VCaP (cell line): ENCODE data around the gene OR2L13.
"Not testable (repeated sequence)": the region's sequence is repeated elsewhere in the genome, so short reads cannot be mapped to it uniquely, and the experiment has no call there.

Experiments
- H3K27ac ChIP-seq: fragments of 450-650 bp; 2 replicates; pipeline ENCODE4 v1.5.1; 2017
- TF ChIP-seq, protein P1 (sequence below): fragments of 450-650 bp; conservative IDR thresholded peaks from 2 replicates; pipeline ENCODE4 v1.5.1; 2017; ENCODE audit warnings: mild to moderate bottlenecking, moderate library complexity

The OR2L13 gene

DNA sequence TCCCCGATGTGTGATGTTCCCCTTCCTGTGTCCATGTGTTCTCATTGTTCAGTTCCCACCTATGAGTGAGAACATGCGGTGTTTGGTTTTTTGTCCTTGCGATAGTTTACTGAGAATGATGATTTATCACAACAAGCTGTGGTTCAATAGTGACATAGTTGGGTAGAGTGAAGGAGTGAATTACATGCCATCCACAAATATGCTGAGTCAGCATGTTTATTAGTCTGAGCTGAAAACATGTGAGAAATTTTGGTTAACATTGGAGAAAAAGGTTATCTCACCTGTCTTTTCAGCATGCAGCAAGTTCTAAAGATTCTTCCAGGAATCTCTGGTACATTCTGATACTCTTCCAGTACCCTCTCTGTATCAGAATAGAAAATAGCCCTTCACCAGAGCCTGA, 29.4 kb upstream of the OR2L13 start:
- H3K27ac ChIP-seq = no peak overlapping the region
- TF ChIP-seq, protein P1, sequence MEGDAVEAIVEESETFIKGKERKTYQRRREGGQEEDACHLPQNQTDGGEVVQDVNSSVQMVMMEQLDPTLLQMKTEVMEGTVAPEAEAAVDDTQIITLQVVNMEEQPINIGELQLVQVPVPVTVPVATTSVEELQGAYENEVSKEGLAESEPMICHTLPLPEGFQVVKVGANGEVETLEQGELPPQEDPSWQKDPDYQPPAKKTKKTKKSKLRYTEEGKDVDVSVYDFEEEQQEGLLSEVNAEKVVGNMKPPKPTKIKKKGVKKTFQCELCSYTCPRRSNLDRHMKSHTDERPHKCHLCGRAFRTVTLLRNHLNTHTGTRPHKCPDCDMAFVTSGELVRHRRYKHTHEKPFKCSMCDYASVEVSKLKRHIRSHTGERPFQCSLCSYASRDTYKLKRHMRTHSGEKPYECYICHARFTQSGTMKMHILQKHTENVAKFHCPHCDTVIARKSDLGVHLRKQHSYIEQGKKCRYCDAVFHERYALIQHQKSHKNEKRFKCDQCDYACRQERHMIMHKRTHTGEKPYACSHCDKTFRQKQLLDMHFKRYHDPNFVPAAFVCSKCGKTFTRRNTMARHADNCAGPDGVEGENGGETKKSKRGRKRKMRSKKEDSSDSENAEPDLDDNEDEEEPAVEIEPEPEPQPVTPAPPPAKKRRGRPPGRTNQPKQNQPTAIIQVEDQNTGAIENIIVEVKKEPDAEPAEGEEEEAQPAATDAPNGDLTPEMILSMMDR = no peak

DNA sequence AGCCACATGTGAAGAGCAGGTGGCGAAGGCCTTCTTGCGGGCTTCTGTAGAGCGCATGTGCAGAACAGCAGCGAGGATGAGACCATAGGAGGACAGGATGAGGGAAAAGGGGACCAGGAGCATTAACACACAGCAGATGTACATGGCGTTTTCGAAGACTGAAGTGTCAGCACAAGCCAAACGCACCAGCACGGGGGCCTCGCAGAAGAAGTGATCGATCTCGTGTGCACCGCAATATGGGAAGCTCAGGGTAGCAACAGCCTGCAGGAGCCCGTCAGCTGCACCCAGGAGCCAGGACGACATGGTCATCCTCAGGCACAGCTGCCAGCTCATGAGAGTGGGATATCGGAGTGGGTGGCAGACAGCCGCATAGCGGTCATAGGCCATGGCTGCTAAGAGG, 11.1 kb upstream of the OR2L13 start:
- H3K27ac ChIP-seq = not testable (repeated sequence)

DNA sequence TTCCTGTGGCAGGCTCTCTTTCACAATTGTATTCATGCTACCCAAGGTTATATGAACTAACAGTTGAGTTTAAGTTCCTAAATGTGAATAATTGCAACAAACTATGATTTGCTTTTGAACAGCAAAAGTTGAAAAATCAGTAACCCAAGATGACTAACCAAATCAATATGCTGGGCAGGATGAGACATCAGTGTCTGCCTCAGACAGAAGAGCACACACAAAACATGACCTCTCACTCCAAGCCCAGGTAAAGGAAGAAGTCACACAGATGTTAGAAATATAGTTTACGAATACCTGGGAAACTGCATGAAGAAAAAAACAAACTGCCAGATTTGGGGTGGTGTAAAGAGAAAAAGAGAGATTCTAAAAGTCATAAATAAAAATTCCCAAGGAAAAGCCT, 3.5 kb downstream of the OR2L13 start:
- no peak overlapping the region for H3K27ac ChIP-seq
- TF ChIP-seq, protein P1 = no peak

DNA sequence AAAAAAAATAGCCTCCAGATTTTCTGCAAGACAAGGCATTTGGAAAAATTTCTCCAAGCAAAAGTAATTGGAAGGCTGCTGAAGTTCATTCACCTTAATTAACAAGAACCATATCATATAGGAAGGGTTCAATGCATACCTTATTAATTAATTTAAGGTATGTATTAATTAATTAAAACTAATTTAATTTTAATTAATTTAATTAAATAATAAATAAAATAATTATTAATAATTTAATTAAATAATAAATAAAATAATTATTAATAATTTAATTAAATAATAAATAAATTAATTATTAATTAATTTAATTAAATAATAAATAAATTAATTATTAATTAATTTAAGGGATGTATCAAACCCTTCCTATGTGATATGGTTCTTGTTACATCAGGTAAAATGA, 7.9 kb downstream of the OR2L13 start:
- H3K27ac ChIP-seq = no peak overlapping the region
- TF ChIP-seq, protein P1 = no peak

DNA sequence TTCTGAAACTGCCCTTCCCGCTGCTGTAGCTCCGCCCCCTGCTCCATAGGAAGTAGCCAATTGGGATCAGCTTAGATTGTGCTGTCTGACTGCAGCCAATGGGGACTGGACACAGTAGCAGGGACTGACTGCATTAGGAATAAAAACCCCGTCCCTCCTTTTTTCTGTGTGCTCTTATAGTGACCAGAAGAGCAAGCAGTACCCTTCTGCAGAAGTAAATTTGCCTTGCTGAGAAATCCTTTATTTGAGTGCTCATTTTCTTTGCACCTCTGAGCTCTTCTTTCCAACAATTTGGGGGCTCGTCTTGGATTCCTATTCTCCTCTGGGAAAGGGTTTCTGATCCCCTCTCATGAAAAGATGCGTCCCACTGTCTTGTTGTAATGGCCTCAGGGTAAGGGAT, 16.2 kb downstream of the OR2L13 start:
- H3K27ac ChIP-seq = no peak overlapping the region
- TF ChIP-seq, protein P1 = no peak

DNA sequence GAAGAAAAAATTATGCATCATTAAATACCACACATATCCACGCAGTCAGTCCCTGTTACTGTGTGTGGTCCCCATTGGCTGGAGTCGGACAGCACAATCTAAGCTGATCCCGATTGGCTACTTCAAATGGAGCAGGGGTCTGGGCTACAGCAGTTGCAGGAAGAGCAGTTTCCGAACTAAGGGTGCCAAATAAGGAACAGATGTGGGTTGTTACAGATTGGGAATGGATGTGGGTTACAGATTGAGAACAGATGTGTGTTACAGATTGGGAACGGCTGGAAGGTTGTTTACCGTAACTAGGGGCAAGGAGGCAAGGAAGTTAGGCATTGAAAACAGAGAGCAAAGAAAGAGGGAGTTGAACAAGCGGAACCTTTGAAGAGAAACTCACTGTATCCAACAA, 19.9 kb downstream of the OR2L13 start:
- TF ChIP-seq, protein P1 = no peak
- no peak overlapping the region for H3K27ac ChIP-seq

DNA sequence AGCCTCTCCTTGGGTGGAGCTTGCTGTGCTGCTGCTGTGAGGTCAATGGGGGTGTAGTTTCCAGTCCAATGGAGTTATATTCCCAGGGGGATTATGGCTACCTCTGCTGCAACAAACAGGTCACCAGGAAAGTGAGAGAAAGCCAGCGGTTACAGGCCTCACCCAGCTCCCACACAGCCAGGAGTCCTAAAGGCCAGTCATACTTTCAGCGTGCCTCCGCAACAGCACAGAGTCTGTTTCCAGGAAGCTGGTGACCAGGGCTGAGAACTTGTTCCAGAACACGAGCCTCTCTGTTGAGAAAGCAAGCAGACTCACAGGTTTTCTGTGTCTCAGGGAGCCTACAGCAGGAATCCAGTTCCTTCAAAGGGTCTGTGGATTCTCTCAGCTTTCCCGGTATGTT, 32.7 kb downstream of the OR2L13 start:
- H3K27ac ChIP-seq = no peak overlapping the region
- TF ChIP-seq, protein P1 = no peak

DNA sequence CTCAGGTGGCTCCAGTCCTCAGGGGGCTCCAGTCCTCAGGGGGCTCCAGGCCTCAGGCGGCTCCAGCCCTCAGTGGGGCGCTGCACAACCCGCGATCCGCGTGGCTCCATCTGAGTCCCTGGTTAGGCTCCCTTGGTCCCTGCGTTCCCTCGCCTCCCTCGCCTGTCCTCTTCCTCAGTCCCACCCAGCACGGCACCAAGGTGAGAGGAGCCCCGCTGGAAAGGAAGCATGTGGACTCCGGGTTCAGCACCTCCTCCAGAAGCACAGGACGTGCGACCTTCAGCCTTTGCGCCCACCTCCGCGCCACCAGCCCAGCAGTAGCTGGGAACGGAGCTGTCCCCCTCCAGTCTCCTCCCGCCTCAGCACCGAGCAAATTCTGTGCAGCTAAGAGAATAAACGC, 41.8 kb downstream of the OR2L13 start:
- TF ChIP-seq, protein P1 = no peak
- no peak overlapping the region for H3K27ac ChIP-seq
